HG02981 (cell line): ENCODE data around the gene UBXN6.

Source experiments
- ATAC-seq: cut with Tn5 transposase; IDR thresholded peaks from one replicate; pipeline ENCODE4 v1.9.1; 2021; ENCODE audit warnings: mild to moderate bottlenecking, moderate library complexity; ENCODE audit not compliant: unreplicated experiment

UBXN6 gene

GRCh38 chr19:4413588-4413987, 44.0 kb downstream of the UBXN6 start:
- no peak for ATAC-seq

DNA sequence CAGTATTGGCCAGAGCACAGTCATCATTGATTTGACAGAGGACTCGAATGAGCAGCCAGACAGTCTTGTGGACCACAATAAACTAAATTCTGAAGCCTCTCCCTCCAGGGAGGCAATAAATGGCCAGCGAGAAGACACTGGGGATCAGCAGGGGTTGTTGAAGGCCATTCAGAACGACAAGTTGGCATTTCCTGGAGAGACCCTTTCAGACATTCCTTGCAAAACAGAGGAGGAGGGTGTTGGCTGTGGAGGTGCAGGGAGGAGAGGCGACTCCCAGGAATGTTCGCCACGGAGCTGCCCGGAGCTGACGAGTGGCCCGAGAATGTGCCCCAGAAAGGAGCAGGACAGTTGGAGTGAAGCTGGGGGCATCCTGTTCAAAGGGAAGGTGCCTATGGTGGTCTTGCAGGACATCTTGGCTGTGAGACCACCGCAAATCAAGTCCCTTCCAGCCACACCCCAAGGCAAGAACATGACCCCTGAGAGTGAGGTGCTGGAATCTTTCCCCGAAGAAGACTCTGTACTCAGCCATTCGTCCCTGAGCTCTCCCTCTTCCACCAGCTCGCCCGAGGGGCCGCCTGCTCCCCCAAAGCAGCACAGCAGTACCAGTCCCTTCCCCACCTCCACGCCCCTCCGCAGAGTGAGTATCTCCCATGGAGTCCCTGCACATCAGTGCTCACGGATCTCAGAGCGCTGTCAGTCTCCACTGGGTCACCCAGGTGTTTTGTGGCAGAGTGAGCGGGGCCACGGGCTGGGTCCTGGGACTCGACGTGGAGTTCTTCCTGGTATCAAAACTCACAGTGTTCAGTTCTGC, 48.3 kb downstream of the UBXN6 start:
- ATAC-seq, result no peak

- no peak for ATAC-seq
Measured at GRCh38 chr19:4406626-4407025, 51.0 kb downstream of the UBXN6 start.

GRCh38 chr19:4405977-4406376, 51.6 kb downstream of the UBXN6 start:
- no peak for ATAC-seq

DNA sequence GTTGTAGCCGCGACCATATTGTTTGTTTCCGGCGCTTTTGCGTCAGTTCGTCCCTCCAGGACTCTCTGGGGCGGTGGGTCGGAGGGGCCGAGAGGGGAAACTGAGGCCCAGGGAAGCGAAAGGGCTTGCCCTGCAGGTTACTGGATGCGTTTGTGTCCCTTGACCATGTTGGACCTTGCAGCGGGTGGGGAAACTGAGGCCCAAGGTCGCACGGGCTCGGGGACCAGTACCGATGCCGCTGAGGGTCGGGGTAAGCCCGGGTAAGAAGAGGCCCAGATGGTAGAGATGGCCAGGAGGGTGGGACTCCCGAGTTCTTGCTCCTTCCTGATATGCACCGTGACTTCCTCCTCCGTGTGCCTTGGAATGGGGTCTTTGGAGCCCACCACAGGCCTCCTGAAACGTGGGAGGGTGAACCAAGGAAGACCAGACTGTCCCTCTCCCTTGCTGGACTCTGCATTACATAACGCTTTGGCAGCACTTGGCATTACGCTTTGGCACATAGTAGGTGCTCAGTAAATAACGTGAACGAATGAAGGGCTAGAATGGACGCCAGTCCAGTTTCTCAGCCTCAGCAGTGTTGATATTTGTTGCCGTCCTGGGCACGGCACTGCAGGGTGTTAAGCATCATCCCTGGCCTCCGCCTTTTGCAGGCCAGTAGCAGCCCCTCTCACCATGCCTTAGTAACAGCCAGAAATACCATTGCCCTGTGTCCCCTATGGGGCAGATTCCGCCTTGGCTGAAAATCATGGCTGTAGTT, 54.4 kb downstream of the UBXN6 start:
- no peak for ATAC-seq

- peak; percentile 79 for ATAC-seq
Measured at GRCh38 chr19:4402171-4403004, 55.2 kb downstream of the UBXN6 start, which contains the start of gene CHAF1A. Gene CHAF1A, plus strand, starts transcription at chr19:4402640. Its CDS starts 123 bp downstream, at chr19:4402763.

DNA sequence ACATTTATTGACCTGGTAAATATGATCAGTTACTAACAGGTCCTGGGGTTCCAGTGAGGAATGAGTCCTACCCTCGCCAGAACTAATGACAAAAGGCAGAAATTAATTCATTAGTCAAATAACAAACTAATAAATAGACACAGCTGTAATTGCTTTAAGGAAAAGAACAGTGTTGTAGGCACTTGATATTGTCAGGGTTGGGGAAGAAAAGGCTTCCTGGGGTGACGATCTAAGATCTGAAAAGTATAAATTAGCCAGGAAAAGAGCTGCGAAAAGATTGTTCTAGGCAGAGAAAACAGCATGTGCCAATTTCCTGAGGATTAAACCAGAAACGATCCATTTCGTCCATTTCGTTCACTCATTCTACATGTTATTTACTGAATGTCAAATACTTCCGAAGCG, 55.8 kb downstream of the UBXN6 start:
- no peak for ATAC-seq

DNA sequence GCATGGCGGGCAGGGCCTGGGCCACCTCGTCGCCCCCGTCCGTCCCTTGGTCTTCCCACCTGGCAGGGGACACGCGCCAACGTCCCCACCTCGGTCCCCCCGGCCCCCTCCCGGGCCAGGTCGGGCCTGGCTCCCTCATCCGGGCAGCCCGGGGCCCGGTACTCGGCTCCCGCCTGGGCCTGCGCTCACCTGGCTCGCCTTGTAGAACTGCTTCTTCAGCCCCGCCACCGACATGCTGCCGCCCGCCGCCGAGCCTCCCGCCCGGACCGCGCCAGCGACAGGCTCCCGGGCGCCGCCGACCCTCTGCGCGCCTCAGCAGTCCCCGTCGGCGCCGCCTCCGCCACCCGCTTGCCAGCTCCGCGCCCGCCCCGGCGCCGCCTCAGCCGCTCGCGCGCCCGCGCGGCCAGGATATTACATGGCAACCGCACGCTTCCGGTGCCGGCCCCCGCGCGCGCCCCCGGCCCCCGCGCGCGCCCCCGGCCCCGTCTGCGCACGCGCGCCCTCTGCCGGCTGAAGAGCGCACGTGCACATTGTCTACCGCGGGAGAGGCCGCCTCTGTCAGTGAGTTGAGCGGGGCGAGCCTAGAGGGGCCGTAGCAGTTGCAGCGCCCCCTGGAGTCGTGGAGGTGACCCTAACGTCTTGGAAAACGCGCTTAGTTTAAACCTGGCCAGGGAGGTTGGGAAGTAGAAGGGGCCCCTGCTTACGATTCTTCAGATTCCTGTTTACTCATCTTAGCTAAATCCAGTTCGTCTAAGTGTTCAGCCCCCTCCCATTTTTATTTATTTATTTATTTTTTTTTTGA, 57.3 kb downstream of the UBXN6 start, which contains the start of gene SH3GL1:
SH3GL1 (minus strand) TSS at position 413 of the 802 bp plus-strand sequence; CDS start at position 234, 179 bp downstream.
- ATAC-seq, result peak; percentile 53

DNA sequence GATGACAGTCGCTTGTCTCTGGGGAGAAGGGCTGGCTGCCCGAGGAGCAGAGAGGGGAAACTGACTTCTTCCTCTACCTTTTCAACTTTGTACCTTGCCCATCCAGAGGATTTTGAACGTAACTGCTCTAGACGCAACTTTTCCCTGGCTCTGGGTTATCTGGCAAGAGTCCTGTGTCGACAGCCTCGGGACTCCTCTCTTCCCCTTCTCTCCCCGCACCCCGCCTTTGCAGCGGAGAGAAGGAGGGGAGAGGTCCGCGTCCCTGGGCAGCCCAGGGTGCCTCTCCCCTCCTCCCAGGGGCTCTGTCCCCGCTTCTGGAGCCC, 57.8 kb downstream of the UBXN6 start:
- ATAC-seq, result no peak

- ATAC-seq, result no peak
Measured at GRCh38 chr19:4396949-4397783, 60.4 kb downstream of the UBXN6 start.
